ENCODE measurements around the gene TP53BP1. TPM values are rescaled to one million over a fixed set of nuclear protein-coding genes. Genes with fewer than 3 reads are reported as not detected.

The TP53BP1 gene
- total RNA-seq, 1 experiment from 2014 or later: 54.1 TPM

DNA sequence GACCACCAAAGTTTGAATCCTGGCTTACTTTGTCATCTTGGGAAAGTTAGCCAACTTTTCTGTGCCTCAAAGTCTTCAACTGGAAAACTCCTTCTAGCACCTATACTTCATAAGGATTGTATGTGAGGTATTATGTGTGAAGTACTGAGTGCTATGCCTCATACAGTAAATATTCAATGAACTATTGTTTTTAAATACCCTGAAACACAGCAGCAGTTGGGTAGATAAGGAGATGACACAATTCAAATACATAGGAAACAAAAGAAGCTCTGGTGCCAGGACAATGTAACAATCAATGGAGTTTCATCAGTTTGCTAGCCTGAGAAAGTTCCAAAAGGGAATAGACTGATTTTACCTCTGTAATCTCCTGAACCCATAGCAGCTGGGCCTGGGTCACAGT lies 78.8 kb downstream of the TP53BP1 start (continued):
- TF ChIP-seq POLR2A (IDR thresholded peaks at IDR 0.05; ENCODE audit: borderline replicate concordance, extremely low read depth, insufficient read depth, insufficient read length) (no peak), JUND (IDR thresholded peaks at IDR 0.05) (no peak), TCF7L2 (IDR thresholded peaks at IDR 0.05; ENCODE audit: borderline replicate concordance, extremely low read depth, insufficient read depth, insufficient read length) (no peak)

DNA sequence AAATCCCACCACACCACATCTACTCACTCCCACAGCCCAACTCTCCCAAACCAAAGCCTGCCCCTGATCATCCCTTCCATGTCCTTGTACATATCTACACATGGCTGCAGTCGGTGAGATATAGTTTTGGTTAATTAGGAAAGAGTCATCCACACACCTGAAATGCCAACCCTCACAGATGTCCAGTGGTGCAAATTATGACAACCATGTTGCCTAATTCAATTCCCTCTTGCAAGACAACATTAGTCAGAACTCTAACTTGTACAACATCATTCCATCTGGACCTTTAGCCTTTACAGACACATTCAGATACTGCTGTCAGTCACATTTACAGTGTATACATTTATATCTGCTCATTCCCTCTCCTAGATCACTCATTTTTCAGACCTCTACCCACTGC lies 80.9 kb downstream of the TP53BP1 start:
- intact Hi-C loops (cut with micrococcal nuclease): no loop called here
- no peaks in the 10 kb centered on the region for H3K27me3 ChIP-seq (ENCODE audit: insufficient read depth, low read length)
- no peaks in the 10 kb centered on the region for H3K9me2 ChIP-seq (ENCODE audit: insufficient read depth)
- H3K9me3 ChIP-seq (ENCODE audit: control insufficient read depth in 1 of 2, insufficient read depth in 1 of 2, low read depth in 1 of 2, low read length in 2 of 2): no peaks in the 10 kb centered on the region
- TF ChIP-seq EZH2 (IDR thresholded peaks at IDR 0.05) (no peak), ZFX (IDR thresholded peaks at IDR 0.05) (no peak), CBX3 (IDR thresholded peaks at IDR 0.05; ENCODE audit: low read depth) (no peak), POLR2AphosphoS5 (IDR thresholded peaks at IDR 0.05; ENCODE audit: low read depth, low read length) (no peak), SIN3A (IDR thresholded peaks at IDR 0.05; ENCODE audit: low read depth) (no peak), ELF1 (IDR thresholded peaks at IDR 0.05; ENCODE audit: borderline replicate concordance, low read depth) (no peak), EGR1 (IDR thresholded peaks at IDR 0.05; ENCODE audit: low read depth) (no peak), FOSL1 (IDR thresholded peaks at IDR 0.05; ENCODE audit: low read depth) (no peak), YY1 (IDR thresholded peaks at IDR 0.05; ENCODE audit: extremely low read depth, insufficient replicate concordance, low read depth, low read length) (no peak), CEBPB (IDR thresholded peaks at IDR 0.05; ENCODE audit: low read depth) (no peak), TCF7L2 (IDR thresholded peaks at IDR 0.05; ENCODE audit: borderline replicate concordance, extremely low read depth, insufficient read depth, insufficient read length) (no peak), RAD21 (IDR thresholded peaks at IDR 0.05; ENCODE audit: low read depth) (no peak)
- TF ChIP-seq, protein P1, sequence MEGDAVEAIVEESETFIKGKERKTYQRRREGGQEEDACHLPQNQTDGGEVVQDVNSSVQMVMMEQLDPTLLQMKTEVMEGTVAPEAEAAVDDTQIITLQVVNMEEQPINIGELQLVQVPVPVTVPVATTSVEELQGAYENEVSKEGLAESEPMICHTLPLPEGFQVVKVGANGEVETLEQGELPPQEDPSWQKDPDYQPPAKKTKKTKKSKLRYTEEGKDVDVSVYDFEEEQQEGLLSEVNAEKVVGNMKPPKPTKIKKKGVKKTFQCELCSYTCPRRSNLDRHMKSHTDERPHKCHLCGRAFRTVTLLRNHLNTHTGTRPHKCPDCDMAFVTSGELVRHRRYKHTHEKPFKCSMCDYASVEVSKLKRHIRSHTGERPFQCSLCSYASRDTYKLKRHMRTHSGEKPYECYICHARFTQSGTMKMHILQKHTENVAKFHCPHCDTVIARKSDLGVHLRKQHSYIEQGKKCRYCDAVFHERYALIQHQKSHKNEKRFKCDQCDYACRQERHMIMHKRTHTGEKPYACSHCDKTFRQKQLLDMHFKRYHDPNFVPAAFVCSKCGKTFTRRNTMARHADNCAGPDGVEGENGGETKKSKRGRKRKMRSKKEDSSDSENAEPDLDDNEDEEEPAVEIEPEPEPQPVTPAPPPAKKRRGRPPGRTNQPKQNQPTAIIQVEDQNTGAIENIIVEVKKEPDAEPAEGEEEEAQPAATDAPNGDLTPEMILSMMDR (IDR thresholded peaks at IDR 0.05 in 2 of 3, conservative IDR thresholded peaks at IDR 0.05 in 1 of 3; ENCODE audit: borderline replicate concordance in 1 of 3, insufficient read depth in 1 of 3, low read depth in 2 of 3, low read length in 2 of 3): no peak
- TF ChIP-seq, protein P2, sequence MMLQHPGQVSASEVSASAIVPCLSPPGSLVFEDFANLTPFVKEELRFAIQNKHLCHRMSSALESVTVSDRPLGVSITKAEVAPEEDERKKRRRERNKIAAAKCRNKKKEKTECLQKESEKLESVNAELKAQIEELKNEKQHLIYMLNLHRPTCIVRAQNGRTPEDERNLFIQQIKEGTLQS (IDR thresholded peaks at IDR 0.05): no peak
- TF ChIP-seq, protein P3, sequence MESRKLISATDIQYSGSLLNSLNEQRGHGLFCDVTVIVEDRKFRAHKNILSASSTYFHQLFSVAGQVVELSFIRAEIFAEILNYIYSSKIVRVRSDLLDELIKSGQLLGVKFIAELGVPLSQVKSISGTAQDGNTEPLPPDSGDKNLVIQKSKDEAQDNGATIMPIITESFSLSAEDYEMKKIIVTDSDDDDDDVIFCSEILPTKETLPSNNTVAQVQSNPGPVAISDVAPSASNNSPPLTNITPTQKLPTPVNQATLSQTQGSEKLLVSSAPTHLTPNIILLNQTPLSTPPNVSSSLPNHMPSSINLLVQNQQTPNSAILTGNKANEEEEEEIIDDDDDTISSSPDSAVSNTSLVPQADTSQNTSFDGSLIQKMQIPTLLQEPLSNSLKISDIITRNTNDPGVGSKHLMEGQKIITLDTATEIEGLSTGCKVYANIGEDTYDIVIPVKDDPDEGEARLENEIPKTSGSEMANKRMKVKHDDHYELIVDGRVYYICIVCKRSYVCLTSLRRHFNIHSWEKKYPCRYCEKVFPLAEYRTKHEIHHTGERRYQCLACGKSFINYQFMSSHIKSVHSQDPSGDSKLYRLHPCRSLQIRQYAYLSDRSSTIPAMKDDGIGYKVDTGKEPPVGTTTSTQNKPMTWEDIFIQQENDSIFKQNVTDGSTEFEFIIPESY (IDR thresholded peaks at IDR 0.05; ENCODE audit: extremely low read depth, insufficient replicate concordance, low read length): no peak
- TF ChIP-seq, protein P4, sequence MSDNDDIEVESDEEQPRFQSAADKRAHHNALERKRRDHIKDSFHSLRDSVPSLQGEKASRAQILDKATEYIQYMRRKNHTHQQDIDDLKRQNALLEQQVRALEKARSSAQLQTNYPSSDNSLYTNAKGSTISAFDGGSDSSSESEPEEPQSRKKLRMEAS (IDR thresholded peaks at IDR 0.05): no peak
- TF ChIP-seq, protein P5, sequence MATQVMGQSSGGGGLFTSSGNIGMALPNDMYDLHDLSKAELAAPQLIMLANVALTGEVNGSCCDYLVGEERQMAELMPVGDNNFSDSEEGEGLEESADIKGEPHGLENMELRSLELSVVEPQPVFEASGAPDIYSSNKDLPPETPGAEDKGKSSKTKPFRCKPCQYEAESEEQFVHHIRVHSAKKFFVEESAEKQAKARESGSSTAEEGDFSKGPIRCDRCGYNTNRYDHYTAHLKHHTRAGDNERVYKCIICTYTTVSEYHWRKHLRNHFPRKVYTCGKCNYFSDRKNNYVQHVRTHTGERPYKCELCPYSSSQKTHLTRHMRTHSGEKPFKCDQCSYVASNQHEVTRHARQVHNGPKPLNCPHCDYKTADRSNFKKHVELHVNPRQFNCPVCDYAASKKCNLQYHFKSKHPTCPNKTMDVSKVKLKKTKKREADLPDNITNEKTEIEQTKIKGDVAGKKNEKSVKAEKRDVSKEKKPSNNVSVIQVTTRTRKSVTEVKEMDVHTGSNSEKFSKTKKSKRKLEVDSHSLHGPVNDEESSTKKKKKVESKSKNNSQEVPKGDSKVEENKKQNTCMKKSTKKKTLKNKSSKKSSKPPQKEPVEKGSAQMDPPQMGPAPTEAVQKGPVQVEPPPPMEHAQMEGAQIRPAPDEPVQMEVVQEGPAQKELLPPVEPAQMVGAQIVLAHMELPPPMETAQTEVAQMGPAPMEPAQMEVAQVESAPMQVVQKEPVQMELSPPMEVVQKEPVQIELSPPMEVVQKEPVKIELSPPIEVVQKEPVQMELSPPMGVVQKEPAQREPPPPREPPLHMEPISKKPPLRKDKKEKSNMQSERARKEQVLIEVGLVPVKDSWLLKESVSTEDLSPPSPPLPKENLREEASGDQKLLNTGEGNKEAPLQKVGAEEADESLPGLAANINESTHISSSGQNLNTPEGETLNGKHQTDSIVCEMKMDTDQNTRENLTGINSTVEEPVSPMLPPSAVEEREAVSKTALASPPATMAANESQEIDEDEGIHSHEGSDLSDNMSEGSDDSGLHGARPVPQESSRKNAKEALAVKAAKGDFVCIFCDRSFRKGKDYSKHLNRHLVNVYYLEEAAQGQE (IDR thresholded peaks at IDR 0.05; ENCODE audit: low read depth): no peak
- peaks cover 39 to 65% of the 10 kb centered on the region in 2 experiments; a peak in 3 of 4 replicates for H3K36me3 ChIP-seq (ENCODE audit: control insufficient read depth in 1 of 2, insufficient read depth in 2 of 2, low read length in 2 of 2)
- no peaks in the 10 kb centered on the region for H4K20me1 ChIP-seq (ENCODE audit: insufficient read depth)
- H3K27ac ChIP-seq (ENCODE audit: low read depth, low read length): no peak overlapping the region
- no peak overlapping the region for H3K9ac ChIP-seq (ENCODE audit: low read length)
- RAD21 ChIA-PET (ENCODE audit: low non-redundant PET in 1 of 2, low total read pairs in 2 of 2, uncharacterized antibody in 2 of 2, unreplicated experiment in 2 of 2): no interaction called here
- BruUV-seq (replicated peaks): no TSS peak
- H3K79me2 ChIP-seq (ENCODE audit: insufficient read depth, low read length): no peaks in the 10 kb centered on the region
- no peak overlapping the region for H3K4me3 ChIP-seq (replicated peaks in 1 of 2; ENCODE audit: low read depth in 1 of 2, low read length in 2 of 2)
- no peak overlapping the region for H3K4me2 ChIP-seq (ENCODE audit: low read length)
- no peaks in the 10 kb centered on the region for H3K4me1 ChIP-seq (ENCODE audit: control insufficient read depth in 1 of 2, insufficient read depth in 2 of 2, low read length in 2 of 2)
- POLR2A ChIA-PET: no interaction called here
- DNase-seq (ENCODE audit: low read depth, low spot score) (no peak), ATAC-seq (no peak)
- H2AFZ ChIP-seq (ENCODE audit: low read depth, low read length, poor library complexity, severe bottlenecking): no peak overlapping the region
- CTCF ChIA-PET: no interaction called here

Data from HCT116 (cell line).